IMR-90 (cell line): ENCODE results near the gene NKD1.

ENCODE experiments used
- FOS ChIP-seq: fragments of 150-350 bp; IDR thresholded peaks from 2 replicates; pipeline ENCODE4 v1.6.1; 2016; ENCODE audit warnings: low read depth, low read length
- TF ChIP-seq, protein P1 (sequence below): conservative IDR thresholded peaks from 2 replicates; pipeline ENCODE4 v1.5.1; 2012; ENCODE audit warnings: mild to moderate bottlenecking, low read depth, low read length, improper control_type of control experiment
- TF ChIP-seq, protein P2 (sequence below): fragments of 150-350 bp; IDR thresholded peaks from 2 replicates; pipeline ENCODE4 v1.6.1; 2016; ENCODE audit warnings: low read depth, mild to moderate bottlenecking, low read length, moderate library complexity, borderline replicate concordance

DNA sequence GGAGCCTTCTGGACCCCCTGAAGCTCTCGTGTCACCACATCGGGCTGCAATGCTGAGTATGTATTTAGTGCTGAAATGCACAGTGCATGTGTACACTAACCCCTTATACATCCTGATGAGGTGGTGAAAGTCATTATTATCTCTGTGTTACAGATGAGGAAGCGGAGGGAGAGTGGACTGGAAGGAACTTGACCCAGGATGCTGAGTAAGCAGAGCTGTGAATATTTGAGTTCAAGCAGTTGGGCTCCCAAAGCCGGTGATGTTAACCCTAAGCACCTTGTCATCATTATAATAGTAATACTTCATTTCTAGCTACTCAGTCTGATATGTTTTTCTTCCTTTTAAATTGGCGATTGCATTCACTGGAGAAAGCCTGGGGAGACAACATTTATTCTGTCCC, 25.9 kb upstream of the NKD1 start:
- TF ChIP-seq, protein P1, sequence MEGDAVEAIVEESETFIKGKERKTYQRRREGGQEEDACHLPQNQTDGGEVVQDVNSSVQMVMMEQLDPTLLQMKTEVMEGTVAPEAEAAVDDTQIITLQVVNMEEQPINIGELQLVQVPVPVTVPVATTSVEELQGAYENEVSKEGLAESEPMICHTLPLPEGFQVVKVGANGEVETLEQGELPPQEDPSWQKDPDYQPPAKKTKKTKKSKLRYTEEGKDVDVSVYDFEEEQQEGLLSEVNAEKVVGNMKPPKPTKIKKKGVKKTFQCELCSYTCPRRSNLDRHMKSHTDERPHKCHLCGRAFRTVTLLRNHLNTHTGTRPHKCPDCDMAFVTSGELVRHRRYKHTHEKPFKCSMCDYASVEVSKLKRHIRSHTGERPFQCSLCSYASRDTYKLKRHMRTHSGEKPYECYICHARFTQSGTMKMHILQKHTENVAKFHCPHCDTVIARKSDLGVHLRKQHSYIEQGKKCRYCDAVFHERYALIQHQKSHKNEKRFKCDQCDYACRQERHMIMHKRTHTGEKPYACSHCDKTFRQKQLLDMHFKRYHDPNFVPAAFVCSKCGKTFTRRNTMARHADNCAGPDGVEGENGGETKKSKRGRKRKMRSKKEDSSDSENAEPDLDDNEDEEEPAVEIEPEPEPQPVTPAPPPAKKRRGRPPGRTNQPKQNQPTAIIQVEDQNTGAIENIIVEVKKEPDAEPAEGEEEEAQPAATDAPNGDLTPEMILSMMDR = no peak
- TF ChIP-seq, protein P2, sequence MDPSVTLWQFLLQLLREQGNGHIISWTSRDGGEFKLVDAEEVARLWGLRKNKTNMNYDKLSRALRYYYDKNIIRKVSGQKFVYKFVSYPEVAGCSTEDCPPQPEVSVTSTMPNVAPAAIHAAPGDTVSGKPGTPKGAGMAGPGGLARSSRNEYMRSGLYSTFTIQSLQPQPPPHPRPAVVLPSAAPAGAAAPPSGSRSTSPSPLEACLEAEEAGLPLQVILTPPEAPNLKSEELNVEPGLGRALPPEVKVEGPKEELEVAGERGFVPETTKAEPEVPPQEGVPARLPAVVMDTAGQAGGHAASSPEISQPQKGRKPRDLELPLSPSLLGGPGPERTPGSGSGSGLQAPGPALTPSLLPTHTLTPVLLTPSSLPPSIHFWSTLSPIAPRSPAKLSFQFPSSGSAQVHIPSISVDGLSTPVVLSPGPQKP = no peak
- TF ChIP-seq FOS = no peak
